GM23338 (cell line): ENCODE data around the gene RAPGEF5. TPM values are rescaled to one million over a fixed set of nuclear protein-coding genes. Genes with fewer than 3 reads are reported as not detected.

Experiments
- ATAC-seq: fragments of 200-7000 bp; cut with Tn5 transposase; 3 replicates; pipeline ENCODE4 v1.9.1; 2020
- DNase-seq: peaks from one replicate; pipeline ENCODE4 v3.0.0-alpha.2; 2015; ENCODE audit warnings: low spot score
- H2AFZ ChIP-seq: fragments of 200-600 bp; sonication (generic); 2 replicates; pipeline ENCODE4 v1.8.0; 2016; ENCODE audit warnings: antibody characterized with exemption, mild to moderate bottlenecking, moderate library complexity
- H3F3A ChIP-seq: fragments of 200-600 bp; sonication (generic); replicated peaks from 2 replicates; pipeline ENCODE4 v1.8.0; 2017; ENCODE audit warnings: antibody characterized with exemption, mixed run types, low read depth
- H3K27ac ChIP-seq: fragments of 200-600 bp; sonication (generic); 2 replicates; pipeline ENCODE4 v1.6.1; 2016; ENCODE audit warnings: low read depth
- H3K27me3 ChIP-seq: fragments of 200-600 bp; sonication (generic); 2 replicates; pipeline ENCODE4 v1.8.0; 2016; ENCODE audit warnings: mild to moderate bottlenecking, mixed run types, moderate library complexity; ENCODE audit not compliant: insufficient read depth
- H3K36me3 ChIP-seq: fragments of 200-600 bp; sonication (generic); 2 replicates; pipeline ENCODE4 v1.8.0; 2016; ENCODE audit warnings: mild to moderate bottlenecking; ENCODE audit not compliant: insufficient read depth
- H3K4me1 ChIP-seq: fragments of 200-600 bp; sonication (generic); 2 replicates; pipeline ENCODE4 v1.8.0; 2016; ENCODE audit warnings: mild to moderate bottlenecking, moderate library complexity; ENCODE audit not compliant: insufficient read depth
- H3K4me2 ChIP-seq: fragments of 200-600 bp; sonication (generic); 2 replicates; pipeline ENCODE4 v1.7.1; 2017; ENCODE audit warnings: mixed run types
- H3K4me3 ChIP-seq: fragments of 200-600 bp; sonication (generic); 2 replicates; pipeline ENCODE4 v1.6.1; 2016; ENCODE audit warnings: mixed run types
- H3K79me2 ChIP-seq: fragments of 200-600 bp; sonication (generic); replicated peaks from 2 replicates; pipeline ENCODE4 v1.8.0; 2017; ENCODE audit warnings: mild to moderate bottlenecking; ENCODE audit not compliant: insufficient read depth
- H3K9me2 ChIP-seq: fragments of 200-600 bp; sonication (generic); 2 replicates; pipeline ENCODE4 v1.8.0; 2017; ENCODE audit not compliant: insufficient read depth
- H4K20me1 ChIP-seq: fragments of 200-600 bp; sonication (generic); replicated peaks from 2 replicates; pipeline ENCODE4 v1.8.0; 2017; ENCODE audit warnings: mild to moderate bottlenecking; ENCODE audit not compliant: insufficient read depth
- H3K27ac Mint-ChIP-seq: 2 replicates; pipeline ENCODE4 v1.8.0; 2020; ENCODE audit warnings: inconsistent platforms, mild to moderate bottlenecking, moderate library complexity, mixed read lengths
- H3K27me3 Mint-ChIP-seq: 3 replicates; pipeline ENCODE4 v1.8.0; 2022; ENCODE audit warnings: low read depth, mild to moderate bottlenecking, moderate library complexity, mixed read lengths, inconsistent platforms; ENCODE audit not compliant: insufficient read depth, poor library complexity
- H3K36me3 Mint-ChIP-seq: 3 replicates; pipeline ENCODE4 v1.8.0; 2021; ENCODE audit warnings: low read depth, mild to moderate bottlenecking, inconsistent platforms, moderate library complexity, mixed read lengths
- H3K4me1 Mint-ChIP-seq: 3 replicates; pipeline ENCODE4 v1.8.0; 2020; ENCODE audit warnings: mild to moderate bottlenecking, inconsistent platforms, mixed read lengths
- H3K4me3 Mint-ChIP-seq: 3 replicates; pipeline ENCODE4 v1.8.0; 2021; ENCODE audit warnings: moderate library complexity, mild to moderate bottlenecking, inconsistent platforms, mixed read lengths
- H3K9me3 Mint-ChIP-seq: 3 replicates; pipeline ENCODE4 v1.8.0; 2020; ENCODE audit warnings: moderate library complexity, mild to moderate bottlenecking, inconsistent platforms, mixed read lengths
- EZH2 ChIP-seq: fragments of 200-600 bp; sonication (generic); IDR thresholded peaks from one replicate; pipeline ENCODE4 v1.8.0; 2017; ENCODE audit warnings: antibody characterized with exemption, mild to moderate bottlenecking, low read depth; ENCODE audit not compliant: unreplicated experiment
- EZH2phosphoT487 ChIP-seq: fragments of 200-600 bp; sonication (generic); IDR thresholded peaks from one replicate; pipeline ENCODE4 v1.8.1; 2018; ENCODE audit warnings: antibody characterized with exemption; ENCODE audit not compliant: unreplicated experiment
- JUNB ChIP-seq: IDR thresholded peaks from one replicate; pipeline ENCODE4 v1.6.1; 2016; ENCODE audit warnings: antibody characterized with exemption; ENCODE audit not compliant: unreplicated experiment
- POLR2AphosphoS5 ChIP-seq: IDR thresholded peaks from 2 replicates; pipeline ENCODE4 v1.6.1; 2016; ENCODE audit warnings: antibody characterized with exemption, low read depth
- ZNF331 ChIP-seq: fragments of 250-450 bp; sonication (Bioruptor Pico); IDR thresholded peaks from 2 replicates; pipeline ENCODE4 v1.5.0; 2020; ENCODE audit warnings: low read depth, mild to moderate bottlenecking, moderate library complexity
- polyA plus RNA-seq: library from polyadenylated mRNA; unstranded; fragments of >200 nt; fragmentation: Nextera tagmentation; extraction: Ambion mirVana; gene quantifications from 2 replicates; pipeline ENCODE4 v1.2.1, GENCODE V29; 2016
- total RNA-seq: library from RNA; depleted of rRNA; stranded (reverse); fragments of >200 nt; shearing (Covaris generic); gene quantifications from 2 replicates; pipeline ENCODE4 v1.2.3, GENCODE V29; 2014
- TF ChIP-seq, protein P1 (sequence below): IDR thresholded peaks from one replicate; pipeline ENCODE4 v1.6.1; 2018; ENCODE audit warnings: antibody characterized with exemption; ENCODE audit not compliant: unreplicated experiment
- TF ChIP-seq, protein P2 (sequence below), 2 experiments: fragments of 200-600 bp in 1 of 2; sonication (generic) in 1 of 2; conservative IDR thresholded peaks; 2 replicates each; pipeline versions ENCODE4 v1.5.1 to v1.6.1; 2016 to 2017; ENCODE audit warnings: antibody characterized with exemption in 2 of 2, low read depth in 2 of 2, mild to moderate bottlenecking in 2 of 2, moderate library complexity in 1 of 2
- TF ChIP-seq, protein P3 (sequence below): IDR thresholded peaks from 2 replicates; pipeline ENCODE4 v1.6.1; 2016; ENCODE audit warnings: antibody characterized with exemption
- TF ChIP-seq, protein P4 (sequence below): fragments of 250-450 bp; sonication (Bioruptor Pico); IDR thresholded peaks from 2 replicates; pipeline ENCODE4 v1.5.0; 2020; ENCODE audit warnings: mild to moderate bottlenecking, moderate library complexity

RAPGEF5 gene
- total and polyA plus RNA-seq, 2 experiments from 2014 or later, result 6.3 to 13.1 TPM

DNA sequence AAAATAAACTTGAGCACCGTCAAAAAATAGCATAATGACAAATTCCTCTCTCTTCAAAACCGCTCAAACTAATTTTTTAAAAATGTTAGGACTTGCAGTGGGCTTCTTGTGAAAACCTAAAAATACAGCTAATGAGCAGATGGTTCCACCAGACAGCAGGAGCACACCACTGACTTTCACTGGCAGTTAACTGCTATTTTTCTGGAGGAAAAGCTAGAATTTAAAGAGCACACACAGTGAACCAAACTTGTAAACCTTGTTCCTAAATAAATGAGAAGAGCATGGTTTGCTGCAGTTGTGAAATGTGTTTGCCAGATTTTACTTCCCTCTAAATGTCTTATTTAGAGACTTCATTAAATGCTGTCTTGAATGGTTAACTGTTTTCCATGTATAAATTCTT, 143.9 kb downstream of the RAPGEF5 start (continued):
- TF ChIP-seq, protein P1, sequence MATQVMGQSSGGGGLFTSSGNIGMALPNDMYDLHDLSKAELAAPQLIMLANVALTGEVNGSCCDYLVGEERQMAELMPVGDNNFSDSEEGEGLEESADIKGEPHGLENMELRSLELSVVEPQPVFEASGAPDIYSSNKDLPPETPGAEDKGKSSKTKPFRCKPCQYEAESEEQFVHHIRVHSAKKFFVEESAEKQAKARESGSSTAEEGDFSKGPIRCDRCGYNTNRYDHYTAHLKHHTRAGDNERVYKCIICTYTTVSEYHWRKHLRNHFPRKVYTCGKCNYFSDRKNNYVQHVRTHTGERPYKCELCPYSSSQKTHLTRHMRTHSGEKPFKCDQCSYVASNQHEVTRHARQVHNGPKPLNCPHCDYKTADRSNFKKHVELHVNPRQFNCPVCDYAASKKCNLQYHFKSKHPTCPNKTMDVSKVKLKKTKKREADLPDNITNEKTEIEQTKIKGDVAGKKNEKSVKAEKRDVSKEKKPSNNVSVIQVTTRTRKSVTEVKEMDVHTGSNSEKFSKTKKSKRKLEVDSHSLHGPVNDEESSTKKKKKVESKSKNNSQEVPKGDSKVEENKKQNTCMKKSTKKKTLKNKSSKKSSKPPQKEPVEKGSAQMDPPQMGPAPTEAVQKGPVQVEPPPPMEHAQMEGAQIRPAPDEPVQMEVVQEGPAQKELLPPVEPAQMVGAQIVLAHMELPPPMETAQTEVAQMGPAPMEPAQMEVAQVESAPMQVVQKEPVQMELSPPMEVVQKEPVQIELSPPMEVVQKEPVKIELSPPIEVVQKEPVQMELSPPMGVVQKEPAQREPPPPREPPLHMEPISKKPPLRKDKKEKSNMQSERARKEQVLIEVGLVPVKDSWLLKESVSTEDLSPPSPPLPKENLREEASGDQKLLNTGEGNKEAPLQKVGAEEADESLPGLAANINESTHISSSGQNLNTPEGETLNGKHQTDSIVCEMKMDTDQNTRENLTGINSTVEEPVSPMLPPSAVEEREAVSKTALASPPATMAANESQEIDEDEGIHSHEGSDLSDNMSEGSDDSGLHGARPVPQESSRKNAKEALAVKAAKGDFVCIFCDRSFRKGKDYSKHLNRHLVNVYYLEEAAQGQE, result no peak
- TF ChIP-seq, protein P2, sequence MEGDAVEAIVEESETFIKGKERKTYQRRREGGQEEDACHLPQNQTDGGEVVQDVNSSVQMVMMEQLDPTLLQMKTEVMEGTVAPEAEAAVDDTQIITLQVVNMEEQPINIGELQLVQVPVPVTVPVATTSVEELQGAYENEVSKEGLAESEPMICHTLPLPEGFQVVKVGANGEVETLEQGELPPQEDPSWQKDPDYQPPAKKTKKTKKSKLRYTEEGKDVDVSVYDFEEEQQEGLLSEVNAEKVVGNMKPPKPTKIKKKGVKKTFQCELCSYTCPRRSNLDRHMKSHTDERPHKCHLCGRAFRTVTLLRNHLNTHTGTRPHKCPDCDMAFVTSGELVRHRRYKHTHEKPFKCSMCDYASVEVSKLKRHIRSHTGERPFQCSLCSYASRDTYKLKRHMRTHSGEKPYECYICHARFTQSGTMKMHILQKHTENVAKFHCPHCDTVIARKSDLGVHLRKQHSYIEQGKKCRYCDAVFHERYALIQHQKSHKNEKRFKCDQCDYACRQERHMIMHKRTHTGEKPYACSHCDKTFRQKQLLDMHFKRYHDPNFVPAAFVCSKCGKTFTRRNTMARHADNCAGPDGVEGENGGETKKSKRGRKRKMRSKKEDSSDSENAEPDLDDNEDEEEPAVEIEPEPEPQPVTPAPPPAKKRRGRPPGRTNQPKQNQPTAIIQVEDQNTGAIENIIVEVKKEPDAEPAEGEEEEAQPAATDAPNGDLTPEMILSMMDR (conservative IDR thresholded peaks at IDR 0.05; ENCODE audit: low read depth in 2 of 2), result no peak
- TF ChIP-seq POLR2AphosphoS5 (no peak), EZH2phosphoT487 (no peak), ZNF331 (CRISPR knock-in tag) (no peak), JUNB (no peak), EZH2 (no peak)
- TF ChIP-seq, protein P3, sequence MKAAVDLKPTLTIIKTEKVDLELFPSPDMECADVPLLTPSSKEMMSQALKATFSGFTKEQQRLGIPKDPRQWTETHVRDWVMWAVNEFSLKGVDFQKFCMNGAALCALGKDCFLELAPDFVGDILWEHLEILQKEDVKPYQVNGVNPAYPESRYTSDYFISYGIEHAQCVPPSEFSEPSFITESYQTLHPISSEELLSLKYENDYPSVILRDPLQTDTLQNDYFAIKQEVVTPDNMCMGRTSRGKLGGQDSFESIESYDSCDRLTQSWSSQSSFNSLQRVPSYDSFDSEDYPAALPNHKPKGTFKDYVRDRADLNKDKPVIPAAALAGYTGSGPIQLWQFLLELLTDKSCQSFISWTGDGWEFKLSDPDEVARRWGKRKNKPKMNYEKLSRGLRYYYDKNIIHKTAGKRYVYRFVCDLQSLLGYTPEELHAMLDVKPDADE, result no peak

DNA sequence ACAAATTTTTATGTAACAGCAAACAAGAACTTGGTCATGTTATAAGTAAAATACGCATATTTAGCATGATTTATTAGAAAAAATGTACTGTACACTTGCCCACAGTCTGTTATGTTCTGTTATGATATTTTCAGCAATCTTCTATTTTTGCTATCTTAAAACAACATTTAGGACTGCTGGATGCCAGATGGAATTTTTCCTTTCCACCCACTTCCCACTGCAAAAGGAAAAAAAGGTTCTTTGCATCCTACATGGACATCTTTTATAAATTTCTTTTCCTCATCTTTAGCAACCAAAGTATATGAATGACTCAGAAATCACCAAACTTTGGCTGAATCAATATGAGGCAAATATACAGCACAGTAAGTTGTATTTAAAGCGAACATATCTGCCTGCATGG, 146.0 kb downstream of the RAPGEF5 start:
- no peaks in the 10 kb centered on the region for H3K9me3 Mint-ChIP-seq
- Histone ChIP-seq H3K4me1 (peaks cover 8% of the 10 kb centered on the region), H3K79me2 (no peaks in the 10 kb centered on the region), H3K27ac (no peak overlapping the region), H4K20me1 (no peaks in the 10 kb centered on the region), H3K4me2 (no peak overlapping the region), H3F3A (no peaks in the 10 kb centered on the region), H3K27me3 (no peaks in the 10 kb centered on the region), H3K36me3 (no peaks in the 10 kb centered on the region), H3K4me3 (no peak overlapping the region), H2AFZ (no peak overlapping the region), H3K9me2 (no peaks in the 10 kb centered on the region)
- DNase-seq, result no peak
- peaks cover 16% of the 10 kb centered on the region for H3K4me1 Mint-ChIP-seq
- no peak for ATAC-seq
- H3K27me3 Mint-ChIP-seq, result no peaks in the 10 kb centered on the region
- H3K36me3 Mint-ChIP-seq, result no peaks in the 10 kb centered on the region
- no peak overlapping the region for H3K27ac Mint-ChIP-seq
- no peak overlapping the region for H3K4me3 Mint-ChIP-seq
- TF ChIP-seq JUNB (no peak), EZH2 (no peak)
- TF ChIP-seq, protein P4, sequence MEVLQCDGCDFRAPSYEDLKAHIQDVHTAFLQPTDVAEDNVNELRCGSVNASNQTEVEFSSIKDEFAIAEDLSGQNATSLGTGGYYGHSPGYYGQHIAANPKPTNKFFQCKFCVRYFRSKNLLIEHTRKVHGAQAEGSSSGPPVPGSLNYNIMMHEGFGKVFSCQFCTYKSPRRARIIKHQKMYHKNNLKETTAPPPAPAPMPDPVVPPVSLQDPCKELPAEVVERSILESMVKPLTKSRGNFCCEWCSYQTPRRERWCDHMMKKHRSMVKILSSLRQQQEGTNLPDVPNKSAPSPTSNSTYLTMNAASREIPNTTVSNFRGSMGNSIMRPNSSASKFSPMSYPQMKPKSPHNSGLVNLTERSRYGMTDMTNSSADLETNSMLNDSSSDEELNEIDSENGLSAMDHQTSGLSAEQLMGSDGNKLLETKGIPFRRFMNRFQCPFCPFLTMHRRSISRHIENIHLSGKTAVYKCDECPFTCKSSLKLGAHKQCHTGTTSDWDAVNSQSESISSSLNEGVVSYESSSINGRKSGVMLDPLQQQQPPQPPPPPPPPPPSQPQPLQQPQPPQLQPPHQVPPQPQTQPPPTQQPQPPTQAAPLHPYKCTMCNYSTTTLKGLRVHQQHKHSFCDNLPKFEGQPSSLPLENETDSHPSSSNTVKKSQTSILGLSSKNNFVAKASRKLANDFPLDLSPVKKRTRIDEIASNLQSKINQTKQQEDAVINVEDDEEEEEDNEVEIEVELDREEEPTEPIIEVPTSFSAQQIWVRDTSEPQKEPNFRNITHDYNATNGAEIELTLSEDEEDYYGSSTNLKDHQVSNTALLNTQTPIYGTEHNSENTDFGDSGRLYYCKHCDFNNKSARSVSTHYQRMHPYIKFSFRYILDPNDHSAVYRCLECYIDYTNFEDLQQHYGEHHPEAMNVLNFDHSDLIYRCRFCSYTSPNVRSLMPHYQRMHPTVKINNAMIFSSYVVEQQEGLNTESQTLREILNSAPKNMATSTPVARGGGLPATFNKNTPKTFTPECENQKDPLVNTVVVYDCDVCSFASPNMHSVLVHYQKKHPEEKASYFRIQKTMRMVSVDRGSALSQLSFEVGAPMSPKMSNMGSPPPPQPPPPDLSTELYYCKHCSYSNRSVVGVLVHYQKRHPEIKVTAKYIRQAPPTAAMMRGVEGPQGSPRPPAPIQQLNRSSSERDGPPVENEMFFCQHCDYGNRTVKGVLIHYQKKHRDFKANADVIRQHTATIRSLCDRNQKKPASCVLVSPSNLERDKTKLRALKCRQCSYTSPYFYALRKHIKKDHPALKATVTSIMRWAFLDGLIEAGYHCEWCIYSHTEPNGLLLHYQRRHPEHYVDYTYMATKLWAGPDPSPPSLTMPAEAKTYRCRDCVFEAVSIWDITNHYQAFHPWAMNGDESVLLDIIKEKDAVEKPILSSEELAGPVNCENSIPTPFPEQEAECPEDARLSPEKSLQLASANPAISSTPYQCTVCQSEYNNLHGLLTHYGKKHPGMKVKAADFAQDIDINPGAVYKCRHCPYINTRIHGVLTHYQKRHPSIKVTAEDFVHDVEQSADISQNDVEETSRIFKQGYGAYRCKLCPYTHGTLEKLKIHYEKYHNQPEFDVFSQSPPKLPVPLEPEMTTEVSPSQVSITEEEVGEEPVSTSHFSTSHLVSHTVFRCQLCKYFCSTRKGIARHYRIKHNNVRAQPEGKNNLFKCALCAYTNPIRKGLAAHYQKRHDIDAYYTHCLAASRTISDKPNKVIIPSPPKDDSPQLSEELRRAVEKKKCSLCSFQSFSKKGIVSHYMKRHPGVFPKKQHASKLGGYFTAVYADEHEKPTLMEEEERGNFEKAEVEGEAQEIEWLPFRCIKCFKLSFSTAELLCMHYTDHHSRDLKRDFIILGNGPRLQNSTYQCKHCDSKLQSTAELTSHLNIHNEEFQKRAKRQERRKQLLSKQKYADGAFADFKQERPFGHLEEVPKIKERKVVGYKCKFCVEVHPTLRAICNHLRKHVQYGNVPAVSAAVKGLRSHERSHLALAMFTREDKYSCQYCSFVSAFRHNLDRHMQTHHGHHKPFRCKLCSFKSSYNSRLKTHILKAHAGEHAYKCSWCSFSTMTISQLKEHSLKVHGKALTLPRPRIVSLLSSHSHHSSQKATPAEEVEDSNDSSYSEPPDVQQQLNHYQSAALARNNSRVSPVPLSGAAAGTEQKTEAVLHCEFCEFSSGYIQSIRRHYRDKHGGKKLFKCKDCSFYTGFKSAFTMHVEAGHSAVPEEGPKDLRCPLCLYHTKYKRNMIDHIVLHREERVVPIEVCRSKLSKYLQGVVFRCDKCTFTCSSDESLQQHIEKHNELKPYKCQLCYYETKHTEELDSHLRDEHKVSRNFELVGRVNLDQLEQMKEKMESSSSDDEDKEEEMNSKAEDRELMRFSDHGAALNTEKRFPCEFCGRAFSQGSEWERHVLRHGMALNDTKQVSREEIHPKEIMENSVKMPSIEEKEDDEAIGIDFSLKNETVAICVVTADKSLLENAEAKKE (CRISPR knock-in tag), result no peak
